Measurements from ENCODE around the gene FBXL17.

The FBXL17 gene

GRCh38 chr5:107840161-107840560 is 541.7 kb downstream of the FBXL17 start:
- no peak for TF ChIP-seq JUND (IDR thresholded peaks at IDR 0.05; ENCODE audit: low read depth)
- in situ Hi-C loops (cut with HindIII; ENCODE audit: low pct_unique_long_range_greater_than_20kb, low sequenced_read_pairs) = no loop called here
- no peak for DNase-seq (ENCODE audit: low read depth in 1 of 2, low spot score in 1 of 2)

GRCh38 chr5:107835096-107835495 is 546.8 kb downstream of the FBXL17 start:
- no peak for DNase-seq (ENCODE audit: low read depth in 1 of 2, low spot score in 1 of 2)
- in situ Hi-C loops (cut with HindIII; ENCODE audit: low pct_unique_long_range_greater_than_20kb, low sequenced_read_pairs) = no loop called here
- TF ChIP-seq JUND (IDR thresholded peaks at IDR 0.05; ENCODE audit: low read depth) = no peak

- in situ Hi-C loops (cut with HindIII; ENCODE audit: low pct_unique_long_range_greater_than_20kb, low sequenced_read_pairs) = no loop called here
- no peak for TF ChIP-seq JUND (IDR thresholded peaks at IDR 0.05; ENCODE audit: low read depth)
- DNase-seq (ENCODE audit: low read depth in 1 of 2, low spot score in 1 of 2) = no peak
These were observed 549.2 kb downstream of the FBXL17 start for GRCh38 chr5:107832746-107833145.

- in situ Hi-C loops (cut with HindIII; ENCODE audit: low pct_unique_long_range_greater_than_20kb, low sequenced_read_pairs) = no loop called here
- no peak for DNase-seq (ENCODE audit: low read depth in 1 of 2, low spot score in 1 of 2)
- no peak for TF ChIP-seq JUND (IDR thresholded peaks at IDR 0.05; ENCODE audit: low read depth)
These were observed 550.1 kb downstream of the FBXL17 start for GRCh38 chr5:107831612-107832395.

- in situ Hi-C loops (cut with HindIII; ENCODE audit: low pct_unique_long_range_greater_than_20kb, low sequenced_read_pairs) = no loop called here
- no peak for DNase-seq (ENCODE audit: low read depth in 1 of 2, low spot score in 1 of 2)
These were observed 551.1 kb downstream of the FBXL17 start for GRCh38 chr5:107830750-107831149.

GRCh38 chr5:107826311-107827000 is 555.4 kb downstream of the FBXL17 start:
- TF ChIP-seq JUND (IDR thresholded peaks at IDR 0.05; ENCODE audit: low read depth) = no peak
- DNase-seq (ENCODE audit: low read depth in 1 of 2, low spot score in 1 of 2) = no peak
- in situ Hi-C loops (cut with HindIII; ENCODE audit: low pct_unique_long_range_greater_than_20kb, low sequenced_read_pairs) = no loop called here

More at GRCh38 chr5:107830750-107831149, 551.1 kb downstream of the FBXL17 start:
- no peak for TF ChIP-seq JUND (IDR thresholded peaks at IDR 0.05; ENCODE audit: low read depth)

GRCh38 chr5:107824821-107825220 is 557.1 kb downstream of the FBXL17 start:
- DNase-seq (ENCODE audit: low read depth in 1 of 2, low spot score in 1 of 2) = no peak
- no peak for TF ChIP-seq JUND (IDR thresholded peaks at IDR 0.05; ENCODE audit: low read depth)
- in situ Hi-C loops (cut with HindIII; ENCODE audit: low pct_unique_long_range_greater_than_20kb, low sequenced_read_pairs) = no loop called here

- no peak for TF ChIP-seq JUND (IDR thresholded peaks at IDR 0.05; ENCODE audit: low read depth)
- DNase-seq (ENCODE audit: low read depth in 1 of 2, low spot score in 1 of 2) = no peak
- in situ Hi-C loops (cut with HindIII; ENCODE audit: low pct_unique_long_range_greater_than_20kb, low sequenced_read_pairs) = no loop called here
These were observed 560.6 kb downstream of the FBXL17 start for GRCh38 chr5:107821288-107821687.

GRCh38 chr5:107820429-107820828 is 561.5 kb downstream of the FBXL17 start:
- in situ Hi-C loops (cut with HindIII; ENCODE audit: low pct_unique_long_range_greater_than_20kb, low sequenced_read_pairs) = no loop called here
- TF ChIP-seq JUND (IDR thresholded peaks at IDR 0.05; ENCODE audit: low read depth) = no peak
- DNase-seq (ENCODE audit: low read depth in 1 of 2, low spot score in 1 of 2) = no peak

- DNase-seq (ENCODE audit: low read depth in 1 of 2, low spot score in 1 of 2) = no peak
- no peak for TF ChIP-seq JUND (IDR thresholded peaks at IDR 0.05; ENCODE audit: low read depth)
- in situ Hi-C loops (cut with HindIII; ENCODE audit: low pct_unique_long_range_greater_than_20kb, low sequenced_read_pairs) = no loop called here
These were observed 563.9 kb downstream of the FBXL17 start for GRCh38 chr5:107817951-107818350.

GRCh38 chr5:107817436-107817835 is 564.5 kb downstream of the FBXL17 start:
- in situ Hi-C loops (cut with HindIII; ENCODE audit: low pct_unique_long_range_greater_than_20kb, low sequenced_read_pairs) = no loop called here
- TF ChIP-seq JUND (IDR thresholded peaks at IDR 0.05; ENCODE audit: low read depth) = no peak
- DNase-seq (ENCODE audit: low read depth in 1 of 2, low spot score in 1 of 2) = no peak

GRCh38 chr5:107815109-107815508 is 566.8 kb downstream of the FBXL17 start:
- TF ChIP-seq JUND (IDR thresholded peaks at IDR 0.05; ENCODE audit: low read depth) = no peak
- no peak for DNase-seq (ENCODE audit: low read depth in 1 of 2, low spot score in 1 of 2)
- in situ Hi-C loops (cut with HindIII; ENCODE audit: low pct_unique_long_range_greater_than_20kb, low sequenced_read_pairs) = no loop called here

- in situ Hi-C loops (cut with HindIII; ENCODE audit: low pct_unique_long_range_greater_than_20kb, low sequenced_read_pairs) = no loop called here
- no peak for DNase-seq (ENCODE audit: low read depth in 1 of 2, low spot score in 1 of 2)
- no peak for TF ChIP-seq JUND (IDR thresholded peaks at IDR 0.05; ENCODE audit: low read depth)
These were observed 567.6 kb downstream of the FBXL17 start for GRCh38 chr5:107814183-107814827.

Measured in T47D (cell line).